Gastrocnemius medialis (tissue), 4 donors: ENCODE measurements around the gene MAP10.

Experiments
- POLR2A ChIP-seq, 2 donors: fragments of 450-650 bp; IDR thresholded peaks; one replicate each; pipeline ENCODE4 v1.6.1; 2017; ENCODE audit warnings: antibody characterized with exemption in 2 of 2, mild to moderate bottlenecking in 2 of 2, moderate library complexity in 2 of 2
- TF ChIP-seq, protein P1 (sequence below), 5 experiments: fragments of 450-650 bp in 3 of 5; fragments of 200-600 bp in 2 of 5; sonication (generic) in 2 of 5; IDR thresholded peaks in 4 of 5; conservative IDR thresholded peaks in 1 of 5; 1 replicate in 4 of 5; 2 replicates in 1 of 5; pipeline ENCODE4 v1.5.1; 2016 to 2019; ENCODE audit warnings: antibody characterized with exemption in 5 of 5, mild to moderate bottlenecking in 3 of 5, moderate library complexity in 3 of 5

DNA sequence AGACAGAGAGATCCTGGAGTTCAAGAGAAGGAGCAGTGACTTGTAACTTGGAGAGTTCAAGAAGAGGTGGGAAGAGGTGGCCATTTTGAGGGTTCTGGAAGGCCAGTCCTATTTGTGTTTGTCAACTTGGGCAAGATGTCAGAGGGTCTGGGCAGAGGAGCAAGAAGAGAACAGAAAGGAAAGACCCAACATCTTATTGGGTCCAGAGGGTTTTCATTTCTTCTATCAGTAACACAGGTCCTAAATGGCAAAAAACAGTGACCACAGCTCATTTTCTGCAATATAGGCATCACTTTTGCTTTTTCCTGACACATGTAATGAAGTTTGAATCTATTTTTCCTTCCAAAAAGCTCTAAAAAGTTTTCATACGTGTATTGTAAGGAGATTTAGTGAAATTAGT is 38.3 kb upstream of the MAP10 start:
- TF ChIP-seq, protein P1, sequence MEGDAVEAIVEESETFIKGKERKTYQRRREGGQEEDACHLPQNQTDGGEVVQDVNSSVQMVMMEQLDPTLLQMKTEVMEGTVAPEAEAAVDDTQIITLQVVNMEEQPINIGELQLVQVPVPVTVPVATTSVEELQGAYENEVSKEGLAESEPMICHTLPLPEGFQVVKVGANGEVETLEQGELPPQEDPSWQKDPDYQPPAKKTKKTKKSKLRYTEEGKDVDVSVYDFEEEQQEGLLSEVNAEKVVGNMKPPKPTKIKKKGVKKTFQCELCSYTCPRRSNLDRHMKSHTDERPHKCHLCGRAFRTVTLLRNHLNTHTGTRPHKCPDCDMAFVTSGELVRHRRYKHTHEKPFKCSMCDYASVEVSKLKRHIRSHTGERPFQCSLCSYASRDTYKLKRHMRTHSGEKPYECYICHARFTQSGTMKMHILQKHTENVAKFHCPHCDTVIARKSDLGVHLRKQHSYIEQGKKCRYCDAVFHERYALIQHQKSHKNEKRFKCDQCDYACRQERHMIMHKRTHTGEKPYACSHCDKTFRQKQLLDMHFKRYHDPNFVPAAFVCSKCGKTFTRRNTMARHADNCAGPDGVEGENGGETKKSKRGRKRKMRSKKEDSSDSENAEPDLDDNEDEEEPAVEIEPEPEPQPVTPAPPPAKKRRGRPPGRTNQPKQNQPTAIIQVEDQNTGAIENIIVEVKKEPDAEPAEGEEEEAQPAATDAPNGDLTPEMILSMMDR (IDR thresholded peaks at IDR 0.05 in 4 of 5, conservative IDR thresholded peaks at IDR 0.05 in 1 of 5): no peak
- TF ChIP-seq POLR2A (IDR thresholded peaks at IDR 0.05): no peak
